Amygdala (tissue), 56 donors: ENCODE results near the gene RTN4RL1.

Source experiments
- DNase-seq, 56 donors: peaks; one replicate each; lab custom pipeline; 2025; lab: John Stamatoyannopoulos, UW

RTN4RL1 gene

DNA sequence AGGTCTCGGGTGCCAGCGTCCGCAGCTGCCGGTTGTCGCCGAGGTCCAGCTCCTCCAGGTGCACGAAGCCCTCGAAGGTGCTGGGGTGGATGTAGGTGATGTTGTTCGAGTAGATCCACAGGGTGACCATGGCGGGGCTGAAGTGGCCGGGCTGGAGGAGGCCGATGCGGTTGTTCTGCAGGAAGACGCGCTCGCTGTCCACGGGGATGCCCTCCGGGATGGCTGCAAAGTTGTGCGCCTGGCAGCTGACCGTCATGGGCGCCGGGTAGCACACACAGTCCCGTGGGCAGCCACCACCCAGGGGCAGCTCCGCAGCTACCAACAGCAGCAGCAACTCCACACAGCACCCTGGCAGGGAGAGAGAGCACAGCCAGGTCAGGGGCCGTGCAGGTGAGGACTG lies 87.7 kb downstream of the RTN4RL1 start:
- DNase-seq = no peak

DNA sequence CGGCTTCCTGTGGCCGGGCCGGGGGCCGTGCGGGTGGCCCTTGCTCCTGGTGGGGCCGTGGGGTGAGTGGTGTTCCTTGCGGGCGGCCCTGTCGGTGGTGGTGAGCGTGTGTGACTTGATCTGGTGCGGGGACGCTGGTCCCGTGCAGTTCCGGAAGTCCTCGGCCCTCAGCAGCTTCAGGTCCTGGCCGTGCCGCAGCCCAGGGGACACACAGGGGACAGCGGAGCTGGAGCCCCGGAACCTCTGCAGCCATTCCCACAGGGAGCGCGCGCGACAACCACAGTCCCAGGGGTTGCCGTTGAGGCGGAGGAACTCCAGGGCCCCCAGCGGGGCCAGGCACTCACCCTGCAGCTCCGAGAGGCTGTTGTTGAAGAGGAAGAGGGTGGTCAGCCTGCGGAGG lies 88.4 kb downstream of the RTN4RL1 start:
- DNase-seq = no peak

GRCh38 chr17:1934901-1935300 lies 90.2 kb downstream of the RTN4RL1 start:
- peak in 2 of 56 donors; percentile 22 to 41 for DNase-seq

DNA sequence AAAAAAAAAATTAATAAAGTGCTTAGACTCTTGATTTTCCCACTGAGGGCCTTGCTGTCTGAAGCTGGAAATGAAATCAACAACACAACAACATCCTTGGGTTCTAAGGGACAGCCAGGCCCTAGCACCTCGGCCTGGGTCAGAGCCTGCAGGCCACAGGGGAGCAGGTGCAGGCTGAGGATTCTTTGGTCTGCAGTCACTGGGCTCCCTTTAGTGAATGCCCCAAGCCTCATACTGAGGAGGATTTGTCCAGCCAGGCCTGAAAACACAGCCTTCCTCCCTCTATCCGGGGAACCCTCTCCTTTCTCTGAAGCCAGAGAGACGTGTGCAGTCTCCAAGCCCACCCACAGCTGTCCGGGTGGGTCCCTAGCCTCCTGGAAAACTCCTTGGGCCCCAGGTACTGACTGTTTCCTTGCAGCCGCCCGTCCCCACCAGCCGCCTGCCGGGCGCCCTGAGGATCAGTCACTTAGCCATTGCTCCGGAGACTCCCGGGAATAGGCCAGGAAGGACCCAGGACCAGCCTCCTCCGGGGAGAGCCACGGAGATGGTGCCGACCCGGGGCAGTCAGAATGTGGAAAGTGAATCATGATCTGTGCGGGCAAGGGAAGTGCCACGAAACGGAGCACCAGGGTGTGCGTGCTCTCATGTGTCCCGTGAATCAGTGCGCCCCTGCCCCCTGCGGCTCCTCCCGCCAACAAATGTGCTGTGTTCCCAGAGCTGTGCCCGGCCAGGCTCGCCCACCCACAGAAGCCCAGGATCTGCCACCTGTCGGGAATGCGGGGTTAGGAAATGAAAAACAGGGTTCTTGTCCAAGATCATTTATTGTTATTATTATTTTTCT lies 91.0 kb downstream of the RTN4RL1 start:
- DNase-seq = no peak

DNA sequence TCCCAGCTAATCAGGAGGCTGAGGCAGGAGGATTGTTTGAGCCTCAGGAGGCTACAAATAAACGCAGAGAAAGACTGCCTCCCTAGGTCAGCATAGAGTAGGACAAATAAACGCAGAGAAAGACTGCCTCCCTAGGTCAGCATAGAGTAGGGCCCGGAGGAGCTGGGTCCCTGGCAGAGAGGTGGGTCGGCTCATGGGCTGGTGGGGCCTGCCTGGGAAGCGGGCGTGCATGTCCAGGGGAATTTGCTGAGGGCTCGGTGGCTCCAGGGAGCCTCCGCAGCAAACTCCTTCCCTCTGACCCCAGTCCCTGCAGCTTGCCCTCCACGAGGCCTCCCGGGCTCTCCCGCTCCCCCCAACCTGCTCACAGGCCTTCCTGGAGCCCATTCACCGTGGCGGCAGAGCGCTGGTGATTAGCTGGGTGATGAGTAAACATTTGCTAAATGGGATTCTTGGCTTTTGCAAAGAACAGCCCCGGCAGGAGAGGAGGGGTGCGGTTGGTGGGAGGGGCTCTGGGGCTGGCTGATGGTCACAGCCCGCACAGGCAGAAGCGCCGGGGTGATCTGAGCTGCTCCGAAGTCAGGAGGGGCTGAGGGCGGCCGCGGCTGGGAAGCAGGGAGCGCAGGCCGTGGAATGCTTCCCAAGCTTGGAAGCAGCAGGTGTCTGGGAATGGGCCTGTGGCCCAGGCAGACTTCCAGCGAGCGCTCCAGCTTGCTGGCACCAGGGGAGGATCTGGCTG lies 93.1 kb downstream of the RTN4RL1 start:
- peak in 28 of 56 donors; percentile 18 to 70 (median 42) for DNase-seq

DNA sequence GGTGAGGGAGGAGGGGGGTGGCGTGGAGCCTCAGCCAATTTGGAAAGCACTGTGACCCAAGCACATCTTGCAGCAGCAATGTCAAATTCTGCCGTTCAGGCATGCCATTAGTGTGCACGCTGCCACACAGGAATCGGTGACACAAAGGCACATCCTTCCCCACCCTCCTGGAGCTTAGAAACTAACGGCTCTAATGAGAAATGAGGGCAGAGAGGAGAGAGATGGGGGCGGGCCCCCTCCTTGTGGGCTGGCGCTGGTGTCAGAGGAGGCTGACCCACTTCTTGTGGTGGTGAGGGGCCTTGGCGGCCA lies 94.8 kb downstream of the RTN4RL1 start:
- DNase-seq = no peak

GRCh38 chr17:1928976-1929375 lies 96.2 kb downstream of the RTN4RL1 start:
- DNase-seq = peak in 10 of 56 donors; percentile 20 to 57 (median 33)

DNA sequence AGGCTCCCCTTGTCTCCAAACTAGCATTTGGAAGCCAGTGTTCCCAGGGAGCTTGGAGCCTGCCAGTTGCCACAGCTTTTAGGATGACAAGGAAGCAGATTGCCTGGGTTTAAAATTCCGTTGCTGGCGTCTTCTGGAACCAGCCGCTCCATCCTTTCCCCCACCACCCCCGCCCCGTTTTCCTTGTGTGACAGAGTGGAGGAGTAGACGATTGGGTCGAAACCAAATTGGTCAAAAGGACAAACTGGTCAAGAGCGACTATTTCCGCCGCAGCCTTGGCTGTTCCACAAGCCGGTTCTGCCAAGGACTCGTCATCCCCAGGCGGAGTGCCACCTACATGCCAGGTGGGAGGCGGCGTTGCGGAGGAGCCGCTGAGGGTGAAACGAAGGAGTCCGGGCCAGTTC lies 104.2 kb downstream of the RTN4RL1 start:
- DNase-seq = peak in 42 of 56 donors; percentile 19 to 81 (median 58)

GRCh38 chr17:1919201-1919600 lies 105.9 kb downstream of the RTN4RL1 start:
- no peak for DNase-seq

GRCh38 chr17:1918346-1919162 lies 106.6 kb downstream of the RTN4RL1 start:
- peak in 1 of 56 donors; percentile 18 for DNase-seq

GRCh38 chr17:1916963-1917715 lies 108.0 kb downstream of the RTN4RL1 start:
- no peak for DNase-seq

DNA sequence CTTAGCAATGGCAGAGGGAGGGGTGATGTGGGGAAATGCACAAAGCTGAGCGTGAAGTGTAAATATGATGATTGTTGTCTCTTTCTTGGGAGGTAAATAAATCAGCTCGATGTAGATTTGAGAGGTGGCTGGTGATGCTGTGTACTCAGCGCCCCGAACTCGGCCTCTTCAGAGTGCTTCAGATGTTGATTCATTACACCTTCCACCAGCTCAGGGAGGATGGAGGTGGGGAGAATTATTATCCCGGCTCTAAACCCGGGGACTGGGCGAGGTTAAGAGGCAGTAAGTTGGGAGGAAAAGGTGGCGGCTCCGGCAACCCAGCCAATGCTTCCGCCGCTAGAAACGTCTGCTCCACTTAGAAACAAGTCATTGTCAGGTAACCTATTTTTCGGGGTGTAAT lies 108.8 kb downstream of the RTN4RL1 start:
- DNase-seq = no peak

- DNase-seq = no peak
These were observed 109.2 kb downstream of the RTN4RL1 start for GRCh38 chr17:1915889-1916288.

DNA sequence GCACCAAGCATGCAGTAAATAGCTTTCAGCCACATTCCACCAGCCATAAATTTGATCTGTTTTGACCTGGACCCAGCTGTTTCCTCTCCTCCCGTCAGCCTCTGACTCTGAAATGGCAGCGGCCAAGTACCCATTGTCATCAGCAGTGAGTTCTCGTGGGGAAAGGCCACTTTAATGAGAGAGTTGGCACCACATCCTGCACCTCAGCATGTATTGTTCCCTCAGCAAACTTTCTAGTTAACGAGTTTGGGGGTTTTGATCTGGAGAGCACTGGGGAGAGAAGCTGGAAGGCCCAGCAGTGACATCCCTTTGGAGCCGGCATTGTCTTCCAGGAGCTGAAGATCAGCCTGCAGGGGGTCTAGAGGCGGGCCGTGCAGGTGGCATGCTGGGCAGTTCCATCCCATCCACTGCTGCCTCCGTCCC lies 110.5 kb downstream of the RTN4RL1 start:
- DNase-seq = no peak

GRCh38 chr17:1913702-1914101 lies 111.4 kb downstream of the RTN4RL1 start:
- no peak for DNase-seq

DNA sequence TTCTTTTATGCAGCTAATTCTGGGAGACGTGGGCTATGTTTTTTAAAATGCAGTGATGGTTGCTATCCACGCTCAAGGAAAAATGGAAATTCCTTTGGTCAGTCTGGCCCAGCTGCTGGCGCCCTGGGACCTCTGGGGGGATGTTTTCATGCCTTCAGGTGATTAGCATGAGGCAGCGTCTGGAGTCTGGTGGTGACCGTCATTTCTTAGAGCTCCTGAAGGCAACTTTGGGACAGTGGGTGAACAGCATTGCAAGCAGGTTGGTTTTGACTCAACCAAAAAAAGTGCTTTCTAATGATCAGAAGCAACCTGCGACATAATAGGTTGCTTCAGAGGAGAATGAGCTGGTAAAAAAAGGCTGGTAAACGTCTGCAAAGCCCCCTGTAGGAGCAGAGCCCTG lies 113.0 kb downstream of the RTN4RL1 start:
- DNase-seq = no peak

- no peak for DNase-seq
These were observed 115.1 kb downstream of the RTN4RL1 start for GRCh38 chr17:1909985-1910384.

- DNase-seq = peak in 35 of 56 donors; percentile 13 to 69 (median 31)
These were observed 116.3 kb downstream of the RTN4RL1 start for GRCh38 chr17:1908699-1909309.

- DNase-seq = peak in 10 of 56 donors; percentile 10 to 51 (median 25)
These were observed 117.0 kb downstream of the RTN4RL1 start for GRCh38 chr17:1907909-1908698.
